GM10847 (cell line): ENCODE measurements around the gene PANX2.

Experiments
- POLR2A ChIP-seq: IDR thresholded peaks from 2 replicates; pipeline ENCODE4 v1.6.1; 2011; ENCODE audit not compliant: insufficient read length; ENCODE audit errors: extremely low read depth

Gene PANX2

GRCh38 chr22:50197000-50197800 is 26.7 kb downstream of the PANX2 start:
- no peak for TF ChIP-seq POLR2A

DNA sequence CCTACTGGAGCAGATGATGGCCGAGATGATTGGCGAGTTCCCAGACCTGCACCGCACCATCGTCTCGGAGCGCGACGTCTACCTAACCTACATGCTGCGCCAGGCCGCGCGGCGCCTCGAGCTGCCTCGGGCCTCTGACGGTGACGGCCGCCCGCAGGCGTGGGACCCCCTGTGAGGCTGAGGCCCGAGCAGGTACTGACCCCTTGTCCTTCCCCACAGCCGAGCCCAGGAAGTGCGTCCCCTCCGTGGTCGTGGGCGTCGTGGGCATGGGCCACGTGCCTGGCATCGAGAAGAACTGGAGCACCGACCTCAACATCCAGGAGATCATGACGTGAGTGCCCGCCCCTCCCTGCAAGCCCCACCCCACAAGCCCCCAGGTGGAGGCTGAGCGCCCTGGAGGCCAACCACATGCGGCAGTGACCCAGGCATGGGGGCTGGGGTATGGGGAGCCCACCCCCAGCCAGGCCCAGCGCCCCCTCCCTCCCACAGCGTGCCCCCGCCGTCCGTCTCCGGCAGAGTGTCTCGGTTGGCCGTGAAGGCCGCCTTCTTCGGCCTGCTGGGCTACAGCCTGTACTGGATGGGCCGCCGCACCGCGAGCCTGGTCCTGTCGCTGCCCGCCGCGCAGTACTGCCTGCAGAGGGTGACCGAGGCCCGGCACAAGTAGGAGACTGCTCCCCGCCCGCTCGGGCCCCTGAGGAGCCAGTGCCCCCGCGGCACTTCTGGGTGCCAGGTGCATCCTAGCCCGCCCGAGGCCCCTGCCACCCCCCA is 27.5 kb downstream of the PANX2 start:
- TF ChIP-seq POLR2A: no peak

DNA sequence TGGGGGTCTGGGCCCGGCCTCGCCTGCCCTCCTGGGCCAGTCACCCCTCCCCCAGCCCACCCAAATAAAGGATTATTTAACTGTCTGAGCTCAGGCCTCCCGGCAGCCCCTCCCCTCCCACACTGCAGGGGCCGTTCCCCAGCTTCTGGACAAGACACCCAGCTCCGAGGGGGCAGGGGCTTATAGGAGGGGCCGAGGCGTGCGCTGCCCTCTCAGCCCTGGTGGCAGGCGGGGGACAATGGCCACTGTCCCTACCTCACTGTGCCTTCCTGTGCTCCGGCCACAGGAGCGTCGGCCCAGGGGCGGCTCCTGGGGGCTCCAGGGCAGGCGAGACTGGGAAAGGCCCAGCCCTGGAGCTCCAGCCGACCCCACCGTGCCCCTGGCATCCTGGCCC is 28.1 kb downstream of the PANX2 start:
- no peak for TF ChIP-seq POLR2A

DNA sequence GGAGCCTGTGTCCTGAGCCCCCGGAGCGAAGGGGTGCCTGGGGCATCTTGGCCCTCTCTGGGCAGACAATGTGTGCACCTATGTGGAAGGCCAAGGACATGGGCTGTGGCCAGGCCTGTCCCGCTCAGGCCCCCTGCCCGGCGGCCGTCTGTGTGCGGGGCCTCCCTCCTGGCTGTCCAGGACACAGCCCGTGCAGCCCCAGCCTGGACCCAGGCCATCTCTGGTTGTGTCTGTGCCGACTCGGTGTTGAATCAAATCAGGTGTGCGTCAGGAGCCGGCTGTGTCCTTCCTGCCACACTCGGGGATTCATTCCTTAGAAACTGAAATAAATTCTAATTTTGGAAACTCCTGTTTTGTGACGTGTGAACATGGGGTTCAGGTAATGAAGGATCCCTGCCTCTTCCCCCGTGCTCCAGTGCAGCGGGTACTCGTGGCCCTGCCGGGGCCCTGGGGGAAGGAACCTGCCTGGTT is 28.8 kb downstream of the PANX2 start:
- no peak for TF ChIP-seq POLR2A

- no peak for TF ChIP-seq POLR2A
Observed at GRCh38 chr22:50199829-50200460, 29.4 kb downstream of the PANX2 start.

DNA sequence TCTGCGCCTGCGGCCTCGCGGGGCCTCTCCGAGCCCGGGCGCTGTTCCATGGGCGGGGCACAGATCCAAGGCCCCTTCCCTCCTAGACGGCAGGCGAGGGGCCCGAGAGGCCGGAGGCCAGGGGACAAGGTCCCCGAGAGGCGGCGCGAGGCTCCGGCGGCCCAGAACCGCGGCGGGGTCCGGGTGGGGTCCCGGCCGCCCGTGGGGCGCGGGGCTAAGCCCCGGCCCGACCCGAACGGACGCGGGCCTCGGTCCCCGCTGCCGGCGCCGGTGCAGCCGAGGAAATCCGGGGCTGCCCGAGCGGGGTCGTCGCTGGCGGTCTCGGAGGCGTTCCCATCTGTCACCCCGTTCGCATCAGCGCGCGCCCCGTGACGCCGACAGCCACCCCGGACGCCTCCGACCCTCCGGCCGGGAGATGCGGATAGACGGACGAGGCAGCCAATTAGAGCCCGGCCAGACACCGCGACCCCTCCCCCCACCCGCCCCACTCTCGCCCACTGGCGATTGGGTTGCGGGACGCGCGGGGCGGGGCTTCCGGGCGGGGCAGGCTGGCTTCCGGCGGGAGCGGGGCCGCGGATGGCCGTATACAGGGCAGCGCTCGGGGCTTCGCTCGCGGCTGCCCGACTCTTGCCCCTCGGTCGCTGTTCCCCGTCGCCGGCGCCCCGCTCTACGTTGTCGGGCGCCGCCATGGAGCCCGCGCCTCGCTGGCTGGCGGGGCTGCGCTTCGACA is 30.1 kb downstream of the PANX2 start, which contains the start of gene SELENOO:
SELENOO (plus strand) TSS at position 551 of the 730 bp plus-strand sequence; CDS start at position 577, 26 bp downstream.
- peak; percentile 38 for TF ChIP-seq POLR2A

DNA sequence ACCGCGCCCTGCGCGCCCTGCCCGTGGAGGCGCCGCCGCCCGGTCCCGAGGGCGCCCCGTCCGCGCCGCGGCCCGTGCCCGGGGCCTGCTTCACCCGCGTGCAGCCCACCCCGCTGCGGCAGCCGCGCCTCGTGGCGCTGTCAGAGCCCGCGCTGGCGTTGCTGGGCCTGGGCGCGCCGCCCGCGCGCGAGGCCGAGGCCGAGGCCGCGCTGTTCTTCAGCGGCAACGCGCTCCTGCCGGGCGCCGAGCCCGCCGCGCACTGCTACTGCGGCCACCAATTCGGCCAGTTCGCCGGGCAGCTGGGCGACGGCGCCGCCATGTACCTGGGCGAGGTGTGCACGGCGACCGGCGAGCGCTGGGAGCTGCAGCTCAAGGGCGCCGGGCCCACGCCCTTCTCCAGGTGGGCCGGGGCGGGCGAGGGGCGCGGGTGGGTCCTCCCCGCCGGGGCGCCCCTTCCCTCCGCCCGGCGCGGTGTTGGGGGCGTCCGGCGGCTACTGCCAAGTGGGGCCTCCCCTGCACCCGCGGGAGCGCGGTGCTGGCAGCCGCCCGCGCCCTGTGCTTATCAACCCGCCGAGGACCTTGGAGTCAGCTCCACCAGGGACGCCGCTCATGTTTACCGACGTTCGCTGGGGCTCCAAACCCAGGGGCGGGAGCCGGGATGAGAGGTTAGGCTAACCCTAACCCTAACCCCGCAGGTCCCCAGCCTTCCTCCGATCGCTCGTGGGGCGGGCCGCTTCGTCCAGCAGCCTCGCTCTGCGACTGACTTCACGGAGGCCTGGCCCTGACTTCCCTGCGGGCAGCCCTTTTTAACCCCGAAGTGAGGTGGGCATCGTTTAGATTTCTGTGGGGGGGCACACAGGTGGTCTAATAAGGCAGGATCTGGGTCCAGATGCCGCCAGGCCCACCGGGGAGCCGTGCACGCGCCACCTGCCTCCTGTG is 30.9 kb downstream of the PANX2 start:
- no peak for TF ChIP-seq POLR2A

DNA sequence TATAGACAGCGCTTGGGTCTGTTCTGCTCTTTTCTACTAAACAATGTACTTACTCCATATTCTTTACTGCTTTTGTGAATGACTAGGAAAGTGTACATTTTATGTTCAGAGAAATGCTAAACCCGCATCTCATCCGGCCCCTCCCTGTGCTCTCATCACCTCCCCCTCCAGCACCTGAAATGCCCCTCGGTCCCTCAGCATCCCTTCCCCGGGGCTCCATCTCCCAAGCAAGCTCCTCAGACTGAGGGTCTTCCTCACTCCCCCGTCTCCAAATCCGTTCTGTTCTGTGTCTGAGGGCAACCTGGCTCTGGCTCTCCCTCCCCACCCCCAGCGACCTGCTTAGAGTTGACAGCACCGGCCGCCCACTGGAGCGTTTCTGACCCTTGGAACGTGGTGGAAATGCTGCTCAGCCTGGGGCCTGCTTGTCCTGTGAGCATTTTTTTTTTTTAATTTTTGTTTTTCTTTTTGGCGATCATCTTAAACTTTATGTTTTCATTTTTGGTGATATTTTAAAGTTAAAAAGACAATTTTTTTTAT is 31.7 kb downstream of the PANX2 start:
- TF ChIP-seq POLR2A: no peak

DNA sequence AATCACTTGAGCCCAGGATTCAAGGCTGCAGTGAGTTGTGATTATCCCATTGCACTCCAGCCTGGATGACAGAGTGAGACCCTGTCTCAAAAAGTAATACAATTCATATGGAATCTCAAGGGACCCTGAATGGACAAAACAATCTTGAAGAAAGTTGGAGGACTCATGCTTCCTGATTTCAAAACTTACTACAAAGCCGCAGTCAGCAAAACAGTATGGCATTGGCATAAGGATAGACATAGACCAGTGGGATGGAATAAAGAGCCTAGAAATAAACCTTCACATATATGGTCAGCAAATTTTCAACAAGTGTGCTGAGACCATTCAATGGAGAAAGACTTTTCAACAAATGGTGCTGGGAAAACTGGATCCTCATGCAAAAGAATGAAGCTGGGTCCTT is 32.8 kb downstream of the PANX2 start:
- no peak for TF ChIP-seq POLR2A

- TF ChIP-seq POLR2A: no peak
Observed at GRCh38 chr22:50204571-50204970, 34.0 kb downstream of the PANX2 start.

DNA sequence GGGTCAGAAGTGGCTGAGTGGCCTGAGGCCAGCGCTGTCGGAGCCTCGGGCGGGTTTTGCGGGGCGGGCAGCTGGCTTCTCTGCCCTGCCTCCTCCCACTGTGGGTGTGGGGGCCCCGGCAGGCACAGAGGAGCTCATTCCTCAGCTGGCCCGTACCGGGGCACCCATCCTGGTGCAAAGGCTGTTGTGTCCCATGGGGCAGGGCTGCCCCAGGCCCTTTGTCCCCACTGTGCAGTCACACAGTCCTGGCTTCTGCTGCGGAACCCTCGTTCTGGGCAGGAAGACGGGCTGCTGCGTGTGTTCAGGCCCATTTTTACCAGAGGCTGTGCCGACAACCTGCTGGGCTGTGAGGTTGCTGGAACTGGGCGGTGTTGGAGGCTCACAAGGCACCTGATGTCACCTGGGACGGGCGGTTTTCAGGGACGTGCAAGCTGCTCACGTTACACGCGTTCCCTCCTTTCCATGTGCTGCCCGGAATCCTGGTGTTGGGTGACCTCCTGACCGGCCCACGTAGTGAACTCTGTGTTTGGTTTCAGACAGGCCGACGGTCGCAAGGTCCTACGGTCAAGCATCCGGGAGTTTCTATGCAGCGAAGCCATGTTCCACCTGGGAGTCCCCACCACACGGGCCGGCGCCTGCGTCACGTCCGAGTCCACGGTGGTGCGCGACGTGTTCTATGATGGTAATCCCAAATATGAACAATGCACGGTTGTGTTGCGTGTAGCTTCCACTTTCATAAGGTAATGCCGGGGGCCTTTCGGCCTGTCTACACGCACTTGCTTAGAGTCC is 35.4 kb downstream of the PANX2 start:
- no peak for TF ChIP-seq POLR2A

- no peak for TF ChIP-seq POLR2A
Observed at GRCh38 chr22:50206599-50206998, 36.1 kb downstream of the PANX2 start.
